CD4-positive, alpha-beta T cell (primary cell): ENCODE data around the gene PDZRN4. TPM values are rescaled to one million over a fixed set of nuclear protein-coding genes. Genes with fewer than 3 reads are reported as not detected.
"Not testable (repeated sequence)": the region's sequence is repeated elsewhere in the genome, so short reads cannot be mapped to it uniquely, and the experiment has no call there.

ENCODE experiments used
- ATAC-seq: fragments of 200-7000 bp; cut with Tn5 transposase; one replicate; pipeline ENCODE4 v1.10.0; 2022; ENCODE audit warnings: mild to moderate bottlenecking; ENCODE audit not compliant: poor library complexity
- CTCF ChIA-PET: fragments of 350-600 bp; sonication (Branson Sonifier 250); formaldehyde crosslinking; loops from one replicate; lab custom pipeline; 2021; ENCODE audit warnings: antibody characterized with exemption, inconsistent platforms; lab: Charles Lee
- POLR2A ChIA-PET: fragments of 350-600 bp; sonication (Branson Sonifier 250); formaldehyde crosslinking; loops from one replicate; lab custom pipeline; 2021; ENCODE audit warnings: antibody characterized with exemption, inconsistent platforms; lab: Charles Lee
- DNase-seq, 14 experiments: peaks; one replicate each; pipeline ENCODE4 v3.0.0-alpha.2; 2013 to 2020; ENCODE audit warnings: mixed read lengths in 2 of 14
- H3K27ac ChIP-seq, 2 donors: one replicate each; pipeline versions ENCODE4 v1.5.1 to v1.7.0; 2013; ENCODE audit warnings: low read length in 2 of 2, low read depth in 1 of 2, mild to moderate bottlenecking in 1 of 2
- H3K27me3 ChIP-seq, 2 experiments: 1 replicate in 1 of 2; 2 replicates in 1 of 2; pipeline versions ENCODE4 v1.6.1 to v1.7.0; 2013; ENCODE audit warnings: low read length in 2 of 2, control low read depth in 1 of 2, mild to moderate bottlenecking in 1 of 2, moderate library complexity in 1 of 2; ENCODE audit not compliant: insufficient read depth in 2 of 2, control insufficient read depth in 1 of 2
- H3K36me3 ChIP-seq: one replicate; pipeline ENCODE4 v1.6.1; 2013; ENCODE audit warnings: low read length, control low read depth; ENCODE audit not compliant: insufficient read depth
- H3K4me1 ChIP-seq: one replicate; pipeline ENCODE4 v1.6.1; 2013; ENCODE audit warnings: low read length, control low read depth; ENCODE audit not compliant: insufficient read depth
- H3K4me3 ChIP-seq: one replicate; pipeline ENCODE4 v1.5.1; 2013; ENCODE audit warnings: mild to moderate bottlenecking, low read length, moderate library complexity
- H3K9me3 ChIP-seq, 2 experiments: 1 replicate in 1 of 2; 2 replicates in 1 of 2; pipeline versions ENCODE4 v1.6.1 to v1.7.0; 2013; ENCODE audit warnings: low read length in 2 of 2, mild to moderate bottlenecking in 2 of 2, control low read depth in 1 of 2, moderate library complexity in 1 of 2; ENCODE audit not compliant: control insufficient read depth in 1 of 2, insufficient read depth in 1 of 2
- H3K27ac Mint-ChIP-seq: one replicate; pipeline ENCODE4 v1.8.0; 2020; ENCODE audit warnings: mixed read lengths
- H3K27me3 Mint-ChIP-seq: one replicate; pipeline ENCODE4 v1.8.0; 2021; ENCODE audit warnings: mixed read lengths
- H3K36me3 Mint-ChIP-seq: one replicate; pipeline ENCODE4 v1.8.0; 2021; ENCODE audit warnings: low read depth, mixed read lengths
- H3K4me1 Mint-ChIP-seq: one replicate; pipeline ENCODE4 v1.8.0; 2021; ENCODE audit warnings: low read depth, mixed read lengths
- H3K4me3 Mint-ChIP-seq: one replicate; pipeline ENCODE4 v1.8.0; 2020; ENCODE audit warnings: mild to moderate bottlenecking, mixed read lengths
- H3K9me3 Mint-ChIP-seq: one replicate; pipeline ENCODE4 v1.8.0; 2020; ENCODE audit warnings: mixed read lengths
- CTCF ChIP-seq: fragments of 200-600 bp; IDR thresholded peaks from one replicate; pipeline ENCODE4 v1.8.0; 2022; ENCODE audit warnings: antibody characterized with exemption, mild to moderate bottlenecking
- intact Hi-C, 2 experiments: fragments of 100-400 bp; cut with DNase I in 1 of 2; cut with micrococcal nuclease in 1 of 2; formaldehyde crosslinking; loops; one replicate each; pipeline versions ENCODE4 v1.15.1 to v1.9.0; 2023 to 2025; cut with DNase I, micrococcal nuclease
- total RNA-seq, 174 experiments: library from RNA in 2 of 174; stranded (reverse) in 2 of 174; gene quantifications; one replicate each; pipeline ENCODE4 v1.2.3 and lab custom pipeline; 2021 to 2026

Gene PDZRN4
- total RNA-seq, 2 experiments from 2014 or later = not detected

GRCh38 chr12:41311883-41312282 lies 123.8 kb downstream of the PDZRN4 start:
- no peaks in the 10 kb centered on the region for H3K9me3 ChIP-seq
- DNase-seq (no peak), ATAC-seq (no peak)
- H3K27ac Mint-ChIP-seq = no peak overlapping the region
- ChIA-PET CTCF (interaction anchor here (0.5 kb wide), 1 partner anchor 798 kb away, joined by 4 read pairs; no protein-coding TSS in a partner anchor), POLR2A (no interaction called here)
- intact Hi-C loops = no loop called here
- no peaks in the 10 kb centered on the region for H3K27me3 Mint-ChIP-seq
- no peaks in the 10 kb centered on the region for H3K36me3 Mint-ChIP-seq
- no peak overlapping the region for H3K27ac ChIP-seq
- no peaks in the 10 kb centered on the region for H3K4me1 Mint-ChIP-seq
- H3K4me3 ChIP-seq = no peak overlapping the region
- H3K9me3 Mint-ChIP-seq = no peaks in the 10 kb centered on the region
- H3K36me3 ChIP-seq = no peaks in the 10 kb centered on the region
- TF ChIP-seq CTCF = no peak
- no peaks in the 10 kb centered on the region for H3K4me1 ChIP-seq
- H3K27me3 ChIP-seq = no peaks in the 10 kb centered on the region
- H3K4me3 Mint-ChIP-seq = no peak overlapping the region

GRCh38 chr12:41312451-41312850 lies 124.3 kb downstream of the PDZRN4 start:
- H3K4me1 ChIP-seq, H3K4me1 Mint-ChIP-seq, DNase-seq, CTCF ChIA-PET, H3K4me3 Mint-ChIP-seq, H3K4me3 ChIP-seq, H3K9me3 Mint-ChIP-seq, H3K27ac ChIP-seq, H3K36me3 ChIP-seq, POLR2A ChIA-PET, H3K27ac Mint-ChIP-seq, intact Hi-C loops, H3K9me3 ChIP-seq, H3K36me3 Mint-ChIP-seq, ATAC-seq, H3K27me3 ChIP-seq, H3K27me3 Mint-ChIP-seq: not testable (repeated sequence)

- no peaks in the 10 kb centered on the region for H3K4me1 Mint-ChIP-seq
Measured at GRCh38 chr12:41325336-41325735, 137.2 kb downstream of the PDZRN4 start.

More at GRCh38 chr12:41325336-41325735, 137.2 kb downstream of the PDZRN4 start:
- CTCF ChIA-PET = no interaction called here
- no peak for TF ChIP-seq CTCF
- H3K36me3 Mint-ChIP-seq = no peaks in the 10 kb centered on the region
- no peak overlapping the region for H3K4me3 ChIP-seq
- no peak for ATAC-seq
- H3K27ac ChIP-seq = no peak overlapping the region
- H3K4me1 ChIP-seq = no peaks in the 10 kb centered on the region
- H3K27me3 ChIP-seq = no peaks in the 10 kb centered on the region
- DNase-seq = no peak
- H3K9me3 ChIP-seq = no peaks in the 10 kb centered on the region
- no peak overlapping the region for H3K4me3 Mint-ChIP-seq
- H3K27ac Mint-ChIP-seq = no peak overlapping the region
- no peaks in the 10 kb centered on the region for H3K27me3 Mint-ChIP-seq
- POLR2A ChIA-PET = no interaction called here
- H3K9me3 Mint-ChIP-seq = no peaks in the 10 kb centered on the region
- H3K36me3 ChIP-seq = no peaks in the 10 kb centered on the region
- intact Hi-C loops = no loop called here
